Muscle layer of duodenum (tissue), 2 donors: ENCODE results near the gene SCARB2.

Experiments
- H3K27ac ChIP-seq: one replicate; pipeline ENCODE4 v1.7.0; 2013; ENCODE audit warnings: mild to moderate bottlenecking, low read length
- H3K27me3 ChIP-seq: one replicate; pipeline ENCODE4 v1.7.0; 2013; ENCODE audit warnings: low read depth, mild to moderate bottlenecking, control low read depth, low read length
- H3K36me3 ChIP-seq, 2 donors: one replicate each; pipeline ENCODE4 v1.7.0; 2013; ENCODE audit warnings: low read length in 2 of 2, control low read depth in 1 of 2, mild to moderate bottlenecking in 1 of 2; ENCODE audit not compliant: insufficient read depth in 2 of 2, control insufficient read depth in 1 of 2
- H3K4me1 ChIP-seq, 2 donors: one replicate each; pipeline ENCODE4 v1.7.0; 2013; ENCODE audit warnings: low read length in 2 of 2, mild to moderate bottlenecking in 2 of 2, control low read depth in 1 of 2, moderate library complexity in 1 of 2; ENCODE audit not compliant: insufficient read depth in 2 of 2, control insufficient read depth in 1 of 2
- H3K4me3 ChIP-seq, 2 donors: one replicate each; pipeline ENCODE4 v1.7.0; 2013; ENCODE audit warnings: low read length in 2 of 2, low read depth in 1 of 2, mild to moderate bottlenecking in 1 of 2
- H3K9me3 ChIP-seq, 2 donors: one replicate each; pipeline ENCODE4 v1.7.0; 2013; ENCODE audit warnings: low read length in 2 of 2, control low read depth in 1 of 2, mild to moderate bottlenecking in 1 of 2; ENCODE audit not compliant: control insufficient read depth in 1 of 2
- donor health status: healthy.

The SCARB2 gene, protein sequence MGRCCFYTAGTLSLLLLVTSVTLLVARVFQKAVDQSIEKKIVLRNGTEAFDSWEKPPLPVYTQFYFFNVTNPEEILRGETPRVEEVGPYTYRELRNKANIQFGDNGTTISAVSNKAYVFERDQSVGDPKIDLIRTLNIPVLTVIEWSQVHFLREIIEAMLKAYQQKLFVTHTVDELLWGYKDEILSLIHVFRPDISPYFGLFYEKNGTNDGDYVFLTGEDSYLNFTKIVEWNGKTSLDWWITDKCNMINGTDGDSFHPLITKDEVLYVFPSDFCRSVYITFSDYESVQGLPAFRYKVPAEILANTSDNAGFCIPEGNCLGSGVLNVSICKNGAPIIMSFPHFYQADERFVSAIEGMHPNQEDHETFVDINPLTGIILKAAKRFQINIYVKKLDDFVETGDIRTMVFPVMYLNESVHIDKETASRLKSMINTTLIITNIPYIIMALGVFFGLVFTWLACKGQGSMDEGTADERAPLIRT

DNA sequence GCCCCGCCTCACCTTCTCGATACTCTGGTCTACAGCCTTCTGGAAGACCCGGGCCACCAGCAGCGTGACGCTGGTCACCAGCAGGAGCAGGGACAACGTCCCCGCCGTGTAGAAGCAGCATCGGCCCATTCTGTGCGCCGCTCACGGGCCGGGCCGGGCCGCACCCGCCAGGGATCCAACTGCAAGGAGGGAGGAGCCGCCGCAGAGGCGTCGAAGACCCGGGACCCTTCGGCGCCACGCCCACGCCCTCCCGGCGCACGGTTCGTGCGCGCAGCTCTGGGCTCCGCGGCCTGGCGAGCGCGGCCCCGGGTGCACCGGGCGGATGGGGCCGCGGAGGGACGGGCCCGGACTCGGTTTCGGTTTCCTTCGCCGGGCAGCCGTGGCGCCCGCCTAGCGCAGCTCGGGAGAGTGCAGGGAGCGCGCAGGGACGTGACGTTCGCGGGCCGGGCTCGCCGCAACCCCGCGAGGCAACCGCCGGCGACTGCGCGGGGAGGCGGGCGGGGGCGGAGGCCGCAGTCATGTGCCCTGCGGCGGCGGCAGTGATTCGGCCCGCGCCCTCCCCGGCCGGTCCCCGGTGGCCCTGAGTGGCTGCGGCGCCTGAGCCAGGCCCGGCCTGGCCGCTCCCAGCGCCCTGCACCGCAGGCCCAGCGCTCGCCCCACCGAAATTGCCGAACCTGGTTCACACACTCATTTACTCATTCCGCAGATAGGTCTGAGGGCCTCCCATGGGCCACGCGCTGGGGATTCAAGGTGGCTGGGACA, at the start of gene SCARB2:
Gene SCARB2, minus strand, starts transcription at position 410 of the 762 bp plus-strand sequence. Its CDS starts 281 bp downstream, at position 129.
- H3K9me3 ChIP-seq = no peaks in the 10 kb centered on the region
- H3K4me3 ChIP-seq = peak within 1 kb of the TSS; percentile 79 to 81
- peak within 1 kb of the TSS; percentile 94 for H3K27ac ChIP-seq
- peaks cover 37 to 39% of the 10 kb centered on the region in 2 donors for H3K4me1 ChIP-seq
- H3K36me3 ChIP-seq = no peaks in the 10 kb centered on the region
- no peaks in the 10 kb centered on the region for H3K27me3 ChIP-seq

DNA sequence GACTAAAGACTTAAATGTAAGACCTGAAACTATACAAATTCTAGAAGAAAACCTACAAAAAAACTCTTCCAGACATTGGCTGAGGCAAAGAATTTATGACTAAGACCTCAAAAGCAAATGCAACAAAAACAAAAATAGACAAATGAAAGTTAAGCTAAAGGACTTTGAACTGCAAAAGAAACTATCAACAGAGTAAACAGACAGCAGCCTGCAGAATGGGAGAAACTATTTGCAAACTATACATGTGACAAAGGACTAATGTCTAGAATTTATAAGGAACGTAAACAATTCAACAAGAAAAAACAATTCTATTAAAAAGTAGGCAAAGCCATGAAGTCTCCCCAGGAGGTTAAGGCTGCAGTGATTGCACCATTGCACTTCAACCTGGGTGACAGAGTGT, 46.9 kb upstream of the SCARB2 start:
- Histone ChIP-seq H3K27me3 (no peaks in the 10 kb centered on the region), H3K4me3 (no peak overlapping the region), H3K4me1 (no peaks in the 10 kb centered on the region), H3K27ac (no peak overlapping the region), H3K9me3 (no peaks in the 10 kb centered on the region), H3K36me3 (no peaks in the 10 kb centered on the region)

DNA sequence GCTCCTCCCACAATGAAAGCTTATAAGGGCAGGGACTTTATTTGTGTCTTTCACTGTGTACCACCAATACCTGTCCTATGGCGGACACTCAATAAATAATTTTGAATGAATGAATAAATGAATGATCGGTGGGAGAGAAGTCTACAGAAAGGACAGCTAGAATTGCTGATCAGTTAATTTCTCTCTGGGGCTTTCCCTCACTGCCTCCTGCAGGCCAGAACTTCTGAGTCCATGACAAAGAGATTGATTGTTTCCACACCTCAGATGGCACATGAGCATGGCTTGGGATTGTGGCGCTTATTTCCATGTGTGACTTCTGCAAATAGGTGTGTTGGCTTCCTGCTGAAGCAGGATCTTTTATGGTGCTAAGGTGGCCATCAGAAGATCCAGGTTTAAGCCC, 44.2 kb upstream of the SCARB2 start:
- Histone ChIP-seq H3K4me1 (no peaks in the 10 kb centered on the region), H3K27ac (no peak overlapping the region), H3K4me3 (no peak overlapping the region), H3K27me3 (no peaks in the 10 kb centered on the region), H3K9me3 (no peaks in the 10 kb centered on the region), H3K36me3 (no peaks in the 10 kb centered on the region)

DNA sequence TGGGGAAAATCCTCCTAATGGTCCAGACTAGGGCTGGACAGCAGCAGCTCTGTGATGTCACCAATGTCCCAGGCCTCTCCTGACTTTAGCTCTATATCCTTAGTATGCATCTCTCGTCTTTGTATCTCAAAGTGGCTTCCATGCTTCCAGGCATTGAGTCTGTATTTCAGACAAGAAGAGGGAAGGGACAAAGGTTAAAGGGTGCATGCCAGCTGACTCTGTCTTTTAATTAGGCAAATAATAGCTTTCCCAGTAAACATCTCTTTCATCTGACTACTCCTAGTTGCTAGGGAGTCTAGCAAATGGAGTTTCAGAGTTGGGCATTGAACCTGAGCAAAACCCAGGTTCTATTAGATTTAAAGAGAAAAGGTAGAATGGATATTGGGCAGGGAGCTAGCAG, 43.3 kb upstream of the SCARB2 start:
- Histone ChIP-seq H3K27me3 (no peaks in the 10 kb centered on the region), H3K9me3 (no peaks in the 10 kb centered on the region), H3K4me1 (no peaks in the 10 kb centered on the region), H3K27ac (no peak overlapping the region), H3K36me3 (no peaks in the 10 kb centered on the region), H3K4me3 (no peak overlapping the region)

DNA sequence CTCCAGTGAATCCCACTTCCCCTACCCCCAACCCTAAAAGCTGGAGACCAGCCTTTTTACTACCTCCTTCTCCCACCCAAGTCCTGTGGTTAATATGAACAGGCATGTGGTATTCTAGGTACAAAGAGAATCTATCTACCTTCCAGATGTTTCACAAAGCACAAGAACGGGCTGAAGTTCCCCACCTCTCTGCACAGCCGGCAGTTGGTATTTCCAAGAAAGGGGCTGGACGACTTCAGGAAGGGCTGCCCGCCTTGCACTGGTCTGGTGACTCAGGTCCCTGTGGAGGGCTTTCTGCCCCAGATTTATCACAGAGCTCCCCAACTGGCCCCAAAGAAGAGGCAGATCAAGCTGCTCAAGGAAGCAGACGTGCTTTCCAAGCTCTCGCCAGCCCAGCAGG, 42.4 kb upstream of the SCARB2 start:
- no peaks in the 10 kb centered on the region for H3K9me3 ChIP-seq
- H3K4me3 ChIP-seq = no peak overlapping the region
- peaks cover 0 to 4% of the 10 kb centered on the region in 2 donors for H3K4me1 ChIP-seq
- H3K27ac ChIP-seq = no peak overlapping the region
- no peaks in the 10 kb centered on the region for H3K36me3 ChIP-seq
- no peaks in the 10 kb centered on the region for H3K27me3 ChIP-seq

DNA sequence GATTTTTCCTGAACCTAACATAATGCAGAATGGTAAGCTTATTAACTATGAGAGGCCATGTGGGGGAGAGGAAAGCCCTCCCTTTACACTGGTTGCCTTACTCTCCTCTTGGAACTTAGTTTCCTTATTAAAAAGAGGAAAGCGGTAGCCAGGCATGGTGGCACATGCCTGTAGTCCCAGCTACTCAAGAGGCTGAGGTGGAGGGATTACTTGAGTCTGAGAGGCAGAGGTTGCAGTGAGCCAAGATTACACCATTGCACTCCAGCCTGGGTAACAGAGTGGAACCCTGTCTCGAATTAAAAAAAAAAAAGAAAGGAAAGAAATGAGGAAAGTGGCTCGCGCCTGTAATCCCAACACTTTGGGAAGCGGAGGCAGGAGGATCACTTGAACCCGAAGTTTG, 39.9 kb upstream of the SCARB2 start:
- Histone ChIP-seq H3K4me3 (no peak overlapping the region), H3K4me1 (peaks cover 0 to 7% of the 10 kb centered on the region in 2 donors), H3K27me3 (no peaks in the 10 kb centered on the region), H3K36me3 (no peaks in the 10 kb centered on the region), H3K27ac (no peak overlapping the region), H3K9me3 (no peaks in the 10 kb centered on the region)

DNA sequence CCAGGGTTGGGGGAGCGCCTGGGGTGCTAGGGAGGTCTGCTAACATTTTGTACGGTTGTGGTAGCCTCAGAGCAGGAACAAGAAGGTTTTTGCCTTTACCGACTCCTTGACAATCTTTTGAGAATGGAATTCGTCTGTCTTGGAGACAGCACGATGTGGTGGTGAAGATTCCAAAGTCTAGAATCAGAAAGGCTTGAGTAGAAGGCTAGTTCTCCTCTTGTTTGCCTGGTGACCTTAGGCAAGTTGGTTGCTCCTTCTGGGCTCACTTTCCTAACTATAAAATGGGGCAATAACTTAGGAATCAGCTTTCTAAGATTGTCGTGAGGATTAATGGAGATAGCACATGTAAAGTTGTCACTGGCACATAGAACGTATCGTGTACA, 38.6 kb upstream of the SCARB2 start:
- Histone ChIP-seq H3K4me3 (peak overlapping the region; percentile 82 to 86), H3K4me1 (peaks cover 0 to 7% of the 10 kb centered on the region in 2 donors), H3K27me3 (no peaks in the 10 kb centered on the region), H3K27ac (no peak overlapping the region), H3K36me3 (no peaks in the 10 kb centered on the region), H3K9me3 (no peaks in the 10 kb centered on the region)

DNA sequence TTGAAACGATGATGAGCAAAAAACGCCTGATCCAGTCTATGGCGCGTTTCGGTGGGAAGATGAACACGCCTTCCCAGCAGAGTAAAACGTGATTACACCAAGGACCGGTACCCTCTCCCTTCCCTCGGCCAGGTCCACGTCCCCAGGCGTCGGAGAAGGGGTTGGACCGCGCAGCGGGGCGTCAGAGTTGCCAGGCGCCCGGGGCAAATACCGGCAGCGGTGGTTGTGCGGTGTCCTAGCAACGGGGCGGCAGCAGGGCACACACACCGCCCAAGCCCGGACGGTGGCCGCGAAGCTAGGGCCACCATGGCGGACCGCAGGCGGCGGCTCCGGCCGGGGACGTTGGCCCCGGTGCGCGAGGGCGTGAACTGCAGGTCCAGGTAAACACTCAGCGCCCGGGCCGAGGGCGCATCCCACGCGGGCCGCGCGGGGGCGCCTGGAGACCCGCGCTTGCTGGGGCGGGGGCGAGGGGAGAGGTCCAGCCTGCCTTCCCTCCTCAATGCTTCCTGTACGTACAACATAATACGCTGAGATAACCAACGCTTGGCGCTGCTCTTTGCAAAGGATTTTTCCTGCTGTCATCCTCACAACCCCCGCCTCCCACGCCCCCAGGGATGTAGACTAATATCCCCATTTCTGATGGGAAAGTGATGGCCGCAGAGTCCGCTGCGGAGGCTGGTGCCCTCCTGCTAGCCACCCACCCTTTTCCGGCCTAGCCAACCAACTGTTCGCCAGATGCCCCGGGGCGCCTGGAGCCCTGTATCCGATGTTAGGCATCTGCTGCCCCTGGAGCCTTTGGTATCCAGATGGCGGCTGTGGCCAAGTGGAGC, 38.0 kb upstream of the SCARB2 start, which contains the start of gene FAM47E:
Gene FAM47E, plus strand, starts transcription at position 281 of the 830 bp plus-strand sequence. Its CDS starts 26 bp downstream, at position 307.
- H3K27me3 ChIP-seq = no peaks in the 10 kb centered on the region
- H3K4me3 ChIP-seq = peak within 1 kb of the TSS; percentile 82 to 86
- no peak within 1 kb of the TSS for H3K27ac ChIP-seq
- H3K36me3 ChIP-seq = no peaks in the 10 kb centered on the region
- H3K9me3 ChIP-seq = no peaks in the 10 kb centered on the region
- peaks cover 0 to 7% of the 10 kb centered on the region in 2 donors for H3K4me1 ChIP-seq

DNA sequence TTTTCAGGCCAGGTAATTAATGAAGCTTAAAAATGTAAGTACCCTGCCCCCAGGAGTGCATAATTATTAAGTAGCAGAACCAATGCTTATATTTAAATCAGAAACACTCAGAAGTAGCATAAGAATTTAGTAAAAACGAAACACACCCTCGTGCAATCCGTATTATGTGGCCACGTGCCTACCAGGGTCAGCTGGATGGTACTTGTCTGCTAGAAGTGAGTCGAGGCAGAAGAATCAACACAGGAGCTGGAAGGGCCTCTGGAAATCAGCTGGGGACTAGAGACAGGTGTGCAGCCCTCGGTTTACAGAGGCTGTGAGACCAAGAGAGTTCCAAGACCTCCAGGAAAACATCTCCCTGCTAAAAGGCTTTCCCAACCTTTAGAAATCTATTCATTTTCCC, 37.3 kb upstream of the SCARB2 start:
- peaks cover 0 to 7% of the 10 kb centered on the region in 2 donors for H3K4me1 ChIP-seq
- peak overlapping the region; percentile 82 to 86 for H3K4me3 ChIP-seq
- H3K27ac ChIP-seq = no peak overlapping the region
- H3K36me3 ChIP-seq = no peaks in the 10 kb centered on the region
- H3K9me3 ChIP-seq = no peaks in the 10 kb centered on the region
- H3K27me3 ChIP-seq = no peaks in the 10 kb centered on the region

DNA sequence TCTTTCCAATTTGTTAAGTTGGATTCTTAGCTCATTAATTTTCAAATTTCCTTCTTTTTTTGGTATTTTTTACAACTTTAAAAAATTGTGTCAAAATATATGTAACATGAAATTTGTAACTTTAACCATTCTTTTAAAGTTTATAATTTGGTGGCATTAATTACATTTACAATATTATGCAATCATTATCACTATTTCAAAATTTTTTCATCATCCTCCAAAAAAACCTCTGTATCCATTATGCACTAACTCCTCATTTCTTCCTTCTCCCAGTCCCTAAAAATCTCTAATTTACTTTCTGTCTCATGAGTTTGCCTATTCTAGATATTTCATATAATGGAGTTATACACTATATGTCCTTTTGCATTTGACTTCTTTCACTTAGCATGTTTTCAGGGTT, 33.2 kb upstream of the SCARB2 start:
- no peaks in the 10 kb centered on the region for H3K9me3 ChIP-seq
- H3K36me3 ChIP-seq = no peaks in the 10 kb centered on the region
- H3K27me3 ChIP-seq = no peaks in the 10 kb centered on the region
- H3K27ac ChIP-seq = no peak overlapping the region
- peaks cover 0 to 7% of the 10 kb centered on the region in 2 donors for H3K4me1 ChIP-seq
- no peak overlapping the region for H3K4me3 ChIP-seq

DNA sequence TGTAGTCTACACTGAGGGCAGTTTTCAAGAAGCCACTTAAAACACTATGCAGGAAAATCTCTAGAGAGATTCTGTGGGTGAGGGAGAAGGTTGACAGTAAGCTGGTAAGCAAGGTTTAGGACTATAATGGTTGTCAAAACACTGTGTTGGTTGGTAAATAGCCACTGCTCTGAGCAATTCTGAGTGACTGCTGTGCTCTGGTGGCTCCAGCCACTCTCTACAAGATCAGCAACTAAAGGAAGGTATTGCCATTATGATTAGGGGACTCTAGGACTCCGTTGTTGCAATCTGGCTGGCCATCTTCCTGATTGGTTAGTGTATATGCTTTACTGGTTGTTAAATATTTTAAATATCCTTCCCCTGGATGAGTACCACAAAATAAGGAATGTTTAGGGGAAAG, 32.4 kb upstream of the SCARB2 start:
- no peaks in the 10 kb centered on the region for H3K36me3 ChIP-seq
- no peaks in the 10 kb centered on the region for H3K9me3 ChIP-seq
- H3K4me1 ChIP-seq = peaks cover 0 to 4% of the 10 kb centered on the region in 2 donors
- no peak overlapping the region for H3K27ac ChIP-seq
- H3K4me3 ChIP-seq = no peak overlapping the region
- H3K27me3 ChIP-seq = no peaks in the 10 kb centered on the region
